Tibial nerve (tissue), 4 donors: ENCODE data around the gene RAB1B.

ENCODE experiments used
- CTCF ChIP-seq, 5 experiments: fragments of 200-600 bp in 3 of 5; fragments of 450-650 bp in 2 of 5; sonication (generic) in 3 of 5; IDR thresholded peaks; one replicate each; pipeline ENCODE4 v1.5.1; 2016 to 2019; ENCODE audit warnings: antibody characterized with exemption in 5 of 5, mild to moderate bottlenecking in 3 of 5, moderate library complexity in 2 of 5
- EP300 ChIP-seq, 2 donors: sonication (generic); formaldehyde crosslinking; IDR thresholded peaks; one replicate each; pipeline ENCODE4 v1.6.1; 2017; ENCODE audit warnings: antibody characterized with exemption in 2 of 2, mild to moderate bottlenecking in 1 of 2
- POLR2A ChIP-seq, 2 donors: fragments of 450-650 bp; IDR thresholded peaks; one replicate each; pipeline ENCODE4 v1.6.1; 2017; ENCODE audit warnings: antibody characterized with exemption in 2 of 2, mild to moderate bottlenecking in 2 of 2, moderate library complexity in 2 of 2

GRCh38 chr11:66326261-66327111, 58.0 kb downstream of the RAB1B start:
- no peak for TF ChIP-seq POLR2A (IDR thresholded peaks at IDR 0.05)
- TF ChIP-seq CTCF (IDR thresholded peaks at IDR 0.05) = no peak
- TF ChIP-seq EP300 (IDR thresholded peaks at IDR 0.05) = no peak
